K562 (cell line): ENCODE results near the gene ZNF750. TPM values are rescaled to one million over a fixed set of nuclear protein-coding genes. Genes with fewer than 3 reads are reported as not detected.

Source experiments
- BRCA1 ChIP-seq, 2 experiments: fragments of 450-650 bp in 1 of 2; sonication (generic) in 1 of 2; formaldehyde crosslinking in 1 of 2; IDR thresholded peaks; 2 replicates each; pipeline versions ENCODE4 v1.5.0 to v1.6.1; 2017 to 2020; ENCODE audit warnings: mild to moderate bottlenecking in 1 of 2, missing genetic modification reagents in 1 of 2
- KLF13 ChIP-seq: fragments of 450-650 bp; IDR thresholded peaks from 2 replicates; pipeline ENCODE4 v1.6.1; 2016; ENCODE audit warnings: missing genetic modification characterization, low read depth, mild to moderate bottlenecking, missing compliant biosample characterization, moderate library complexity, borderline replicate concordance
- MAZ ChIP-seq, 2 experiments: fragments of 450-650 bp in 1 of 2; sonication (generic) in 1 of 2; formaldehyde crosslinking; IDR thresholded peaks in 1 of 2; conservative IDR thresholded peaks in 1 of 2; 2 replicates each; pipeline versions ENCODE4 v1.4.0 to v1.5.0; 2020; ENCODE audit warnings: mild to moderate bottlenecking in 1 of 2, missing genetic modification reagents in 1 of 2
- MBD2 ChIP-seq: sonication (generic); IDR thresholded peaks from 2 replicates; pipeline ENCODE4 v1.6.1; 2016; ENCODE audit warnings: low read depth, borderline replicate concordance
- MCM5 ChIP-seq: fragments of 450-650 bp; IDR thresholded peaks from 2 replicates; pipeline ENCODE4 v1.6.1; 2016; ENCODE audit warnings: low read depth
- MCM7 ChIP-seq, 2 experiments: fragments of 450-650 bp; IDR thresholded peaks; 2 replicates each; pipeline ENCODE4 v1.6.1; 2016 to 2018
- MNT ChIP-seq, 2 experiments: fragments of 450-650 bp; conservative IDR thresholded peaks; 2 replicates each; pipeline ENCODE4 v1.6.1; 2017; ENCODE audit warnings: mild to moderate bottlenecking in 2 of 2, moderate library complexity in 2 of 2
- NFIC ChIP-seq: fragments of 450-650 bp; IDR thresholded peaks from 2 replicates; pipeline ENCODE4 v1.6.1; 2017; ENCODE audit warnings: mild to moderate bottlenecking, inconsistent platforms
- PHB ChIP-seq: fragments of 250-450 bp; sonication (Bioruptor Pico); IDR thresholded peaks from 2 replicates; pipeline ENCODE4 v1.5.0; 2021
- PRPF4 ChIP-seq: fragments of 200-400 bp; formaldehyde crosslinking; IDR thresholded peaks from one replicate; pipeline ENCODE4 v1.6.1; 2017; ENCODE audit warnings: low read length, low read depth, mild to moderate bottlenecking; ENCODE audit not compliant: insufficient read depth, poor library complexity, severe bottlenecking
- RBM34 ChIP-seq: fragments of 200-400 bp; formaldehyde crosslinking; IDR thresholded peaks from 2 replicates; pipeline ENCODE4 v1.6.1; 2018; ENCODE audit warnings: low read length, borderline replicate concordance; ENCODE audit not compliant: insufficient read depth
- SMAD4 ChIP-seq: fragments of 250-450 bp; sonication (Bioruptor Pico); conservative IDR thresholded peaks from 2 replicates; pipeline ENCODE4 v1.8.0; 2021; ENCODE audit warnings: inconsistent platforms, mild to moderate bottlenecking, moderate library complexity
- SOX6 ChIP-seq: fragments of 450-650 bp; IDR thresholded peaks from 2 replicates; pipeline ENCODE4 v1.6.1; 2014; ENCODE audit warnings: mild to moderate bottlenecking
- SP2 ChIP-seq: IDR thresholded peaks from 2 replicates; pipeline ENCODE4 v1.6.1; 2011; ENCODE audit warnings: mild to moderate bottlenecking, low read depth, low read length, moderate library complexity; ENCODE audit not compliant: poor library complexity, severe bottlenecking; ENCODE audit errors: extremely low read depth
- ZBTB9 ChIP-seq: fragments of 450-650 bp; formaldehyde crosslinking; IDR thresholded peaks from 2 replicates; pipeline ENCODE4 v1.4.0; 2020; ENCODE audit warnings: mild to moderate bottlenecking, moderate library complexity
- ZFX ChIP-seq: sonication (generic); formaldehyde crosslinking; IDR thresholded peaks from 2 replicates; pipeline ENCODE4 v1.8.0; 2022; ENCODE audit warnings: mild to moderate bottlenecking, missing genetic modification reagents, moderate library complexity
- ZNF253 ChIP-seq: fragments of 250-450 bp; sonication (Bioruptor Pico); conservative IDR thresholded peaks from 2 replicates; pipeline ENCODE4 v1.6.1; 2021; ENCODE audit warnings: mild to moderate bottlenecking
- ZNF395 ChIP-seq: fragments of 200-800 bp; sonication (Bioruptor generic); IDR thresholded peaks from 2 replicates; pipeline ENCODE4 v1.6.1; 2017; ENCODE audit warnings: missing genetic modification characterization, missing compliant biosample characterization
- ZNF764 ChIP-seq: fragments of 250-450 bp; sonication (Bioruptor Pico); IDR thresholded peaks from 2 replicates; pipeline ENCODE4 v1.4.0; 2020; ENCODE audit warnings: low read depth, mild to moderate bottlenecking, moderate library complexity
- ZNF766 ChIP-seq: fragments of 200-800 bp; sonication (Bioruptor generic); conservative IDR thresholded peaks from 2 replicates; pipeline ENCODE4 v1.6.1; 2016; ENCODE audit warnings: missing genetic modification characterization, missing compliant biosample characterization
- polyA plus RNA-seq, 8 experiments: library from polyadenylated mRNA; depleted of rRNA in 4 of 8; stranded (reverse) in 5 of 8; unstranded in 3 of 8; fragments of >200 nt; fragmentation: Nextera tagmentation in 2 of 8; fragmentation: Illumina TruSeq in 1 of 8; extraction: Ambion mirVana in 2 of 8; extraction: Trizol in 1 of 8; gene quantifications; 2 replicates each; pipeline versions ENCODE4 v1.2.1 to v1.2.3, GENCODE V29; 2011 to 2014; ENCODE audit warnings: inconsistent platforms in 1 of 8, missing spikeins in 1 of 8
- total RNA-seq, 7 experiments: library from RNA; depleted of rRNA in 6 of 7; stranded (reverse); fragments of >200 nt in 6 of 7; fragmentation: Illumina TruSeq in 2 of 7; extraction: Trizol in 2 of 7; gene quantifications; 2 replicates each; pipeline versions ENCODE4 v1.2.1 to v1.2.3, GENCODE V29; 2011 to 2021; ENCODE audit warnings: low replicate concordance in 1 of 7

The ZNF750 gene
- total and polyA plus RNA-seq, 9 of the 15 experiments (the other 6 are each of a cell fraction or from before 2014, with no cell fraction given), result not detected

- TF ChIP-seq PRPF4 (no peak), SOX6 (no peak), RBM34 (no peak), MCM7 (IDR thresholded peaks at IDR 0.05) (no peak), ZNF253 (no peak), MAZ (CRISPR knock-in tag; conservative IDR thresholded peaks at IDR 0.05 in 1 of 2, IDR thresholded peaks at IDR 0.05 in 1 of 2) (peak in 1 of 2 experiments; percentile 44; a peak in 1 of 4 replicates), ZNF395 (CRISPR knock-in tag) (peak; percentile 67; the same call in 1 of the 2 replicates), ZNF766 (CRISPR knock-in tag) (no peak), ZBTB9 (CRISPR knock-in tag) (no peak), SMAD4 (CRISPR knock-in tag) (0 out of 2 replicates have a peak, but pooled peaks have one; percentile 48), KLF13 (tag) (no peak), ZFX (peak; percentile 31; the same call in 1 of the 2 replicates), ZNF764 (CRISPR knock-in tag) (no peak), MBD2 (no peak), MCM5 (no peak), NFIC (peak; percentile 4; the same call in 1 of the 2 replicates), MNT (conservative IDR thresholded peaks at IDR 0.05) (peak in 1 of 2 experiments; percentile 60; a peak in 2 of 4 replicates), SP2 (no peak), PHB (CRISPR knock-in tag) (no peak), BRCA1 (IDR thresholded peaks at IDR 0.05) (no peak), BRCA1 (CRISPR knock-in tag; IDR thresholded peaks at IDR 0.05) (no peak)
Measured at GRCh38 chr17:82859431-82860403, 19.9 kb upstream of the ZNF750 start (continued).
